ENCODE data around the gene AARS2.
"Not testable (repeated sequence)": the region's sequence is repeated elsewhere in the genome, so short reads cannot be mapped to it uniquely, and the experiment has no call there.

The AARS2 gene

DNA sequence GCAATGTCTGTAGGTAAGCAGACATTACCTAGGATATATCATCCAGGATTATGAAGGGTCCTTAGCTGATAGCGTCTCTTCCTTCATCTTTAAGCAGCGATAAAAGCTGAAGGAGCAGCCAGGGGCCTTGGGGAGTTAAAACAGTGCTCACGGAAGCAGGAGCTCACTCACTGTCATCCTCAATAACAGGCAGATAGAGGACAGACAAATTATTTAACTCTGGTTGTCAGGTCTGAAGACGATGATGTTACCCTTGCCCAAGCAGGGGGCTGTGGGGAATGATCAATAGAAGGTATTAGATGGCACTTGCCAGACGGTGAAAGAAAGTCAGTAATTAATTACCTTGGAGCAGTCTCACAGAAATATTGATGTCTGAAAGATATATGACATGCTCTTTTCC, 16.7 kb upstream of the AARS2 start:
- no peak for DNase-seq (ENCODE audit: low read depth)

DNA sequence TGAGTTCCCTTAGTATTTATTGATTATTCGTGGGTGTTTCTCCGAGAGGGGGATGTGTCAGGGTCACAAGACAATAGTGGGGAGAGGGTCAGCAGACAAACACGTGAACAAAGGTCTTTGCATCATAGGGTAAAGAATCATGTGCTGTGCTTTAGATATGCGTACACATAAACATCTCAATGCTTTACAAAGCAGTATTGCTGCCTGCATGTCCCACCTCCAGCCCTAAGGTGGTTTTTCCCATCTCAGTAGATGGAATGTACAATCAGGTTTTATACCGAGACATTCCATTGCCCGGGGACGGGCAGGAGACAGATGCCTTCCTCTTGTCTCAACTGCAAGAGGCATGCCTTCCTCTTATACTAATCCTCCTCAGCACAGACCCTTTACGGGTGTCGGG, 15.1 kb upstream of the AARS2 start:
- DNase-seq (ENCODE audit: low read depth): not testable (repeated sequence)

DNA sequence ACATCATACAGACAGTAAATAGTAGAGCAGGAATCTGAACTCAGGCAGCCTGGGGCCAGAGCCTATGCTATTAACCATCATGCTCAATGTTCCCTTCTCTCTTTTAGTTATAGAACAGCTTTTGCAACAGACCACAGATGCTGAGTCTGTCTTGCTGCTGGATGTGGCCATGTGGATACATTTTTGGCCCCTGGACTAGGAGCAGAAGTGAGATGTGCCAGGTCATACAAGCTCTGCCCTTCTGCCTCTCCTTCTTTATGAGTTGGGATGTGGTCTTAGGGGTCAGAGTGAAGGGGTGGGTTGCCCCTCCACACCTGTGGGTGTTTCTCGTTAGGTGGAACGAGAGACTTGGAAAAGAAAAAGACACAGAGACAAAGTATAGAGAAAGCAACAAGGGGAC, 14.6 kb upstream of the AARS2 start:
- DNase-seq (ENCODE audit: low read depth): no peak

DNA sequence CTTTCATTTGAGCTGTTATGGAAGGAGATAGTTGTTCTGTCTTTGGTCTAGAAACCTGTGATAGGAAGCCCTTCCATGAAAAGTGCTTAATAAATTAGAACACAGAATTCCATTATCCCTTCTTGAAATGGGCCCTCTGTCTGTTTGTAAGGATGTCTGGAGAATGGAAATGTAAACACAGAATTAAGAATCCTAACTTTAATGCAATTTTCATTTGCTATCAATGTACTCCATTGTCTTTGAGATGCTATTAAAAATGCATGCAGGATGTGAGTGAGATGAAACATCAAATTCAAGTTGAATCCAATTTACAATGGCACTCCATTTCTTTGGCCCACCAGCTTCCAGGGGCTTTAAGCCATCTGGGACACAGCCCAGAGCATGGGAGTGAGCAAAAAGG, 13.9 kb upstream of the AARS2 start:
- DNase-seq (ENCODE audit: low read depth): no peak

DNA sequence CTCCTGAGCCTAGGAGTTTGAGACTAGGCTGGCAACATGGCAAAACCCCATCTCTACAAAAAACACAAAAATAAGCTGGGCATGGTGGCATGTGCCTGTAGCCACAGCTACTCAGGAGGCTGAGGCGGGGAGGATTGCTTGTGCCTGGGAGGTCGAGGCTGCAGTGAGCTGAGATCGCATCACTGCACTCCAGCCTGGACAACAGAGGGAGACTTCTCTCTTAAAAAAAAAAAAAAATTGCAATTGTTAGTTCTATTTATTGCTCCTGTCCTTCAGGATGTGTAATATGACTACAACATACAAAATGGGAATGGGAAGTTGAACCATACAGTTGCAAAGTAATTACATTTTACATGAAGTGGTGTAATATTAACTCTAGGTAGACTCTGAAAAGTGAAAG, 8.1 kb upstream of the AARS2 start:
- no peak for DNase-seq (ENCODE audit: low read depth)

DNA sequence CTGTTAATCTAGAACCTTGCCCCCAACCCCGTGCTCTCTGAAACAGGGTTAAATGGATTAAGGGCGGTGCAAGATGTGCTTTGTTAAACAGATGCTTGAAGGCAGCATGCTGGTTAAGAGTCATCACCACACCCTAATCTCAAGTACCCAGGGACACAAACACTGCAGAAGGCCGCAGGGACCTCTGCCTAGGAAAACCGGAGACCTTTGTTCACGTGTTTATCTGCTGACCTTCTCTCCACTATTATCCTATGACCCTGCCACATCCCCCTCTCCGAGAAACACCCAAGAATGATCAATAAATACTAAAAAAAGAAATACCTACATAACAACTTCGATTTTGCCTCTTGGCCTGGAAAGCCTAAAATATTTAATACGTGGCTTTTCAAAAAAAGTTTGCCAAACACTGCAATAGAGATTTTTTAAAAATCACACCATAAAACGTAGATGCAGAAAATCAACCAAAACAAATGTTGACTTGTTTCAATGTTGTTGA, 4.0 kb upstream of the AARS2 start:
- DNase-seq (ENCODE audit: low read depth): not testable (repeated sequence)

DNA sequence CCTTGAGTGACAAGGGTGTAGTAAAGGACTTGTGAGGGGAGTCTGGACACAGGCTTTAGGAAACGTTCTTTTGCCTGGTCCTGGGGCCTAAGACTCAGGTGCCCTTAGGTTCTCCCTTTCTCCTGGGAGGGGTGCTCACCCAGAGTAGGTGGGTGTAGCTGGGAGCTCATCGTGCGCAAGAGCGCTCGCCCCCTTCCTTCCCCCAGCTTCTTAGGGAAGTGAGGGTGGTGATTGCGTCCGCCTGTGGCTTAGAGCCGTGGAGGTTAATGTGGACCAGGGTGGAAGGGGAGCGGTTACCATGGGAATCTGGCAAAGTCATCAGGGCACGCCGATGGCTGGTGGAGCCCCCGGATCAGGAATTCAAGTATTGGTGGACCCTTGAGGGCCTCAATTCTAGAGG, 3.3 kb upstream of the AARS2 start:
- DNase-seq (ENCODE audit: low read depth): no peak

DNA sequence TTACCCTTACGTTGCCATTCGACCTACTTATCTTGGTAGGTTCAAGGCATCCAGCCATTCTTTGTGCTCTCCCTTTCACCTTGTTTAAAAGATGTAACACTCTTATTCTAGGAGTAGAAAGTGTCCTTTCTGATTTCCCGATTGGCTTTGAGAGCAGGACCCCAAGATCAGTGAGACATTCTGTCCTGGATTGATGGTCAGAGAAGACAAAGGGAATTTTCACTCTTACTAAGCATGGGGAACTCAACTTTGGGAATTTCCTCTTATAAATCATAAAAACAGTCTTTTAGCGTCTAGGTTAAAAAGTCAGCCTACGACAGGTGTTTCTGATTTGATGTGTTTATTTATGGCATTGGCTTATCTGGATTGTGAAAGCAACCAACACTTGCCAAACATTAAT, 2.8 kb upstream of the AARS2 start:
- DNase-seq (ENCODE audit: low read depth): no peak

DNA sequence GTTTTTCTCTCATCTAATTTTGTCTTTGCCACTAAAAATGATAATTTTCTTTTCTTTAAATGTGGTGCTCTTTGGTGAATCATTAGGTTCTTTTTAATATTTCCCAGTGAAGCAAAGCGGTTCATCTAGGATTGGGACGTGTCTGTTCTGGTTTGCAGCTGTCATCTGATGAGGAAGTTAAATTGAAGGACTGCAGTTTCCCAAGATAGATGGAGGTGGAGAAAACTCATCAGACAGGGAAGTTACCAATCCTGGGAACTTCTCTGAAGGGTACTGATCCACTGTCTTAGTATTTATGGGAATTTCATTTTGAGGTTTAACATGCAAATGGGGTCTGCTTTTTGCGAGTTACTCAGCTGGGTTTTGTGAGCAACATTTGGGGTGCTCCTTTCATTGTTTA, 2.4 kb upstream of the AARS2 start:
- DNase-seq (ENCODE audit: low read depth): no peak

DNA sequence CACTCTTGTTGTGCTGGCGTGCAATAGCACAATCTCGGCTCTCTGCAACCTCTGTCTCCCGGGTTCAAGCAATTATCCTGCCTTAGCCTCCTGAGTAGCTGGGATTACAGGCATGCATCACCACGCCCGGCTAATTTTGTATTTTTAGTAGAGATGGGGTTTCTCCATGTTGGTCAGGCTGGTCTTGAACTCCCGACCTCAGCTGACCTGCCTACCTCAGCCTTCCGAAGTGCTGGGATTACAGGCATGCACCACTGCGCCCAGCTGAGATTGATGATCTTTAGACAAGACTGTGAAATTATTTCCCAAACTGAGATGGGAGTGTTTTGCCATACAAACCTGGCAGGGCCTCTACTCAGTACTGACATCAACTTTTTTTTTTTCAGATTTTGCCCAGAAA, 1.5 kb upstream of the AARS2 start:
- DNase-seq (ENCODE audit: low read depth): not testable (repeated sequence)

DNA sequence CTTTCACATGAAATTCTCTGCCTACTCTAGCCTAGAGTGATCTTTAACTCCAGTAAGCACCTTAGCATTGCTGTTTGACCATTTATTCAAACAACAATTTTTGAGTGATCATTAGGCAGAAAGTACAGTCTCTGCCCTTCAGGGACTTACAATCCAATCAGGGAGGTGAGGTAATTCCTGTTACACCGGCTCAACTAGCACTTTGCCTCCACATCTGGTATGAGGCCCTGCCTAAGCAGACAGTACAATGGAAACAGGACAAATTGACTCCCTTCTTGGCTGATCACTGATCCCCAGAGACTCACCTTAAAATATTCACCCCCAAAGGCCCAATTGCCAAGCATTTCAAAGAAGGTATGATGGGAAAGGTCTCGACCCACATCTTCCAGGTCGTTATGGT, 1.4 kb downstream of the AARS2 start:
- no peak for DNase-seq (ENCODE audit: low read depth)

DNA sequence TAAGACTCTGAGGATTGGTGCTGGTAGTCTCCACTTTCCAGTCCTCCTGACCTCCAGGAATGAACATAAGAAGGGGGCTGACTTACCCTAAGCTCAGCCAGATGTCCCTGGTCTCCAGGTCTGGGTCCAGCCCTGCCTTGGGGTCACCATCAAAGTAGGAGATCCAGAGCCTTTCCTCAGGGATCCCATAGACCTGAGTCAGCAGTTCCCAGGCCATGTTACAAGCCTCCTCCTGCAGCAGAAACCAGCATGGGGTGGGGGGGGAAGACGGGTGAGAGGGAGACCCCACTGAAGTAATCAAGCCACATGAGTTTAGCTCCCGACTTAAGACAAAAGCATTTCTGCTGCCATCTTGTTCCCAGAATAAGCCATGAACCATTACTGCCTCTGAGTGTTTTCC, 1.8 kb downstream of the AARS2 start:
- no peak for DNase-seq (ENCODE audit: low read depth)

DNA sequence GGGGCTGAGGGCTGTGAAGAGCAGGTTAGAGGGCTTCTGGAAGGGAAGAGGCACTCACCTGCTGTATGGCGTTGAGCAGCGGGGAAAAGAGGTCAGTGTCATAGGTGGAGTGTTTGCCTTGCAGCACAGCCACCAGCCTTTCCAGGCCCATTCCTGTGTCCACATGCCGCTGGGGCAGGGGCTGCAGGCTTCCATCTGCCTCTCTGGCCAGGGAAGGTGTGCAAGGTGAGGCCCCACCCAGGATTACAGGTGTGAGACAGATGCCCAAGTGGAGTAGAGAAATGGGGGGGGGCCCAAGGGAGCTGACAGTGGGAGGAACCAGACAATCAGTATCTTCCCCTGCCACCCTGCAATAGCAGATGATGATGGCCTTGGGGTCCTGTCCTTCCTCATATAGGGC, 2.9 kb downstream of the AARS2 start:
- no peak for DNase-seq (ENCODE audit: low read depth)

DNA sequence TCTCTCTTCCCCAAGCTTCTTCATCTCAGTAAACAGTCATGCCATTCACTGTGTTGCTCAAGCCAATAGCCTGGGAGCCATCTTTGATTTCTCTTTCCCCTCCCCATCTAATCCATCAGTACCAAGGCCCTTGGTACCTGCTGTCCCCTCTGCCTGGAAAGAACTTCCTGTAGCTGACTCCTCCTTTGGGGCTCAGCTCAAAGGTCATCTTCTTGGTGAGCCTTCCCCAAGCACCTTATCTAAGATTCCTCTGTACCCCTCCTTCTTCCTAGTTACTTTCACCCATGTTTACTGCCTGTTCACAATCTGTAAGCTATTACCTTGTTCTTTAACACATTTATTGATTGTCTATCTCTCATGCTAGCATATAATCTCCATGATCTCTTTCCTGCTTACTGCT, 3.5 kb downstream of the AARS2 start:
- DNase-seq (ENCODE audit: low read depth): no peak

DNA sequence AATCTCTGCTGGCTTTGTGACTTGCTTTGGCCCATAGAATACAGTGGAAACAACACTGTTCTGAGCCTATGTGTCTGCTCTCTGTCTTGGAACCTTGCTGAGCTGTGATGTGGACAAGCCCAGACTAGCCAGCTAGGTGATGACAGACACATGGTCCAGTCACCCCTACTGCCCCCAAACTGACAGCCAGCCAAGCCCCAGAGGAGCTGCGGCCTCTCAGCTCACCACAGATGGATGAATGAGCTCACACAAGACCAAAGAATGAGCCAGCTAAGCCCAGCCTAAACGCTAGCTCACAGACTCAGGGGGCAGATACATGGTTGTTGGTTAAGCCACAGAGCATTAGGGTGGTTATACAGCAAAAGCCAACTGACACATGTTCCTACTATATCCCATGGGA, 4.1 kb downstream of the AARS2 start:
- no peak for DNase-seq (ENCODE audit: low read depth)

DNA sequence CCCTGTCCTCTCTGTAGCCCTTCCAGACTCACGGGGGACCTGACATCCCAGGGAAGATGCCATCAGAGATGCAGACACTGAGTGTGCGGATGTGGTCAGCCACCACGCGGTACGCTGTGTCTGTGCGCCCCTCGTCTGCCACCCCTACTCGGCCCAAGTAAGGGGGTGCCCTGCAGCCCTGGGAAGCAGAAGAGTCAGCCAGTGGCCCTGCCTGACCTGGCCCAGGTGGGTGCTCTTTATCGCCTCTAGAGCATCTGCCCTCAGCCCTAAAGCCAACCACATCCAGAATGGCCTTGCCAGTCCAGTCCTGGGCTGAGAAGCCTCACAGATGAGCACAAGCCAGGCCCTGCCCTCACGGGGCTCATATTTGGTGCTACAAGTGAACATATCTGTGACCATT, 5.9 kb downstream of the AARS2 start:
- DNase-seq (ENCODE audit: low read depth): no peak

DNA sequence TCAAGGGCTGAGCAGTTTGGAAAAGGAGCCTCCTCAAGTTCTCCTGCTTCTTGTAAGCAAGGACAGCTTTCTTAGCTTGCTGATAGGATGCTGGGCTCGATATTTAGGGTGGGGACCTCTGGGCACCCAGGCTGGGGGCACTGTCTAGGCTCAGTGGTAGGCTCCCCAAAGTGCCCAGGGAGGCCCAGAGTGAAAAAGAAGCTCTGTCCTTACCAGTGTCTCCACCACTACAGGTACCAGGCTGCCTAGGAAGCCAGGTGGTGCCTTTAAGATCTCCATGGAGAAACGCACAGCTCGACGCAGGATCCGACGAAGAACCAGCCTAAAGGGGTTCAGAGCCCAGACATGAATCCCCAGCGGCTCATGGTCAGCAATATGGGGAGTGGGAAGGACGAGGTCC, 6.4 kb downstream of the AARS2 start:
- no peak for DNase-seq (ENCODE audit: low read depth)

DNA sequence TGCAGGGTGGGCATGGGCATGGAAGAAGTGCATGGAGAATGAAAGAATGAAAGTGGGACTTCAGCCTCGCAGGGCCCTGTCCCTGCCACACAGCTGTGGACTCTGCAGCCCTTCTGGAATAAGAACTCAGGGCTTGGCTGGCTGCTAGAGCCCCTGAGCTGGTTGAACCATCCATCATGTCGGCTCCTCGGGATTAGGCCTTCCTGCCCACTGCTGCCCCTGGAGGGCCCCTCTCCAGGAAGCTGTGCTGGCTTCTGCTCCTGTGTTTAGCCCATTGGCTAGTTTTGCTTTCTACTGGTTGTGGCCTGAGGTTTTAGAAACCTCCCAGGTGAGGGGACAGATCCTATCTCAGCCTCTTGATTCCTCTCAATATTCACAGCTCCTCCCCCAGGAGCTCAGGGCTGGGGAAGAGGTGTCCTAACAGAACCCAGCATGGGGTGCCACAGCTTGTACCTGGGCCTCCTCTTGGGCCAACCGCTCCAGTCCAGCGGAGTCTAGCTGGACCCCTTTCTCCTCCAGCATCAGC, 7.9 kb downstream of the AARS2 start:
- no peak for DNase-seq (ENCODE audit: low read depth)

DNA sequence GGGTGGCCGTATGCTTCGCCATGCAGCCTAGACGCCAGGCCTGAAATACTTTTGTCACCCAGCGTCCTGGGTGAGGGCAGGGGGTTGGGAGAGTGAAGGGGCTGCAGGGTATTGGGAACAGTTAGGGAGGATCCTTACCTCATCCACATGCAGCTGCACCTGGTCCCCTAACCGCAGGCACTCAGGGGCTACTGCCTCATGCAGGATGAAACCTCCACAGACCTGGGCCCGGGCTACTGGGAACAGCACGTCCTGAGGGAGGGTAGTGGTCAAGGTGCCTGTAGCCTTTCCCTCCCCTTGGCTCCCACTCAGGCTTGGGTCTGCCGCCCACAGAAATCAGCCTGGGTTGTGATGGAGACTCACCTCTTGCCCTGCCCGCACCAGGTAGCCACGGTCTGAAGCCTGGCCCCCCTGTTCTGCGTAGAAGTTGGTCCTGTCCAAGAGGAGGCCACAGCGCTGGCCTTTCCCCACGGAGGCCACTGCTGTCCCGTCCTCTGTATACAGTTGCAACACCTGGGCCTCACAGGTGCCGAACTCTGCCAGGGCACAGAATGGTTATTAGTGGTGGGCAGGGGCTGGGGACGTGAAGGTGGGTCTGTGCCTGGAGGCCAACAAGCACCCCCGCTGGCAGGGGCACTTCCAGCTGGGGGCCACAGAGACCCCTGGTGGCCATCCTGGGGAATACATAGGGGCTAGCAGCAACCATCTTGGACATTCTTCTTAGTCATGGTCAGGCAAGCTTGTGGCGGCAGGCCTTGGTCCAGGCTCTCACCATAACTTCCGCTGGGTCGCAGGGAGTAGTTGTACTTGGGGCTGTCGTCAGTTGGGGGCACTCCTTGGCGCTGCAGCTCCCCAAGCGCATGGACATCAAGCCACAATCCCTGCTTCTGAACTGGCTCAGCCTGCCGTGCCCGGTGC, 8.6 kb downstream of the AARS2 start:
- DNase-seq (ENCODE audit: low read depth): no peak

DNA sequence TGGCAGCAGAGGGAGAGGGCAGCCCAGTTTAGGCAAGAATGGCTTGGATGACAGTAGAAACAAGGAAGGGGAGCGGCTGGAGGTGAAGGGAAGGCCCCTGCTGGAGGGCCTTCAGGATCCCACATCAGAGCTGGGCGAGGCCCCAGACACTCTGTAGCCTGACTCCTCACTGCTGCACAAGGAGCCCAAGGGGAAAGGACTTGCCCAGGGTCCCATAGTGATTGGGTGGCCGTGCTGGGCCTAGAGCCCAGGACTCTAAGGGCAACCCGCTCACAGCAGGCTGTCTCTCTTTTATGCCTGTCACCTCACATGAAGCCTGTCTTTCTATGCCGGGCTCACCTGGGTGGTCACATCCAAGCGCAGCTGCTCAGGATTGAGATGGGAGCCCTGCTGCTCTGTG, 9.3 kb downstream of the AARS2 start:
- DNase-seq (ENCODE audit: low read depth): no peak

DNA sequence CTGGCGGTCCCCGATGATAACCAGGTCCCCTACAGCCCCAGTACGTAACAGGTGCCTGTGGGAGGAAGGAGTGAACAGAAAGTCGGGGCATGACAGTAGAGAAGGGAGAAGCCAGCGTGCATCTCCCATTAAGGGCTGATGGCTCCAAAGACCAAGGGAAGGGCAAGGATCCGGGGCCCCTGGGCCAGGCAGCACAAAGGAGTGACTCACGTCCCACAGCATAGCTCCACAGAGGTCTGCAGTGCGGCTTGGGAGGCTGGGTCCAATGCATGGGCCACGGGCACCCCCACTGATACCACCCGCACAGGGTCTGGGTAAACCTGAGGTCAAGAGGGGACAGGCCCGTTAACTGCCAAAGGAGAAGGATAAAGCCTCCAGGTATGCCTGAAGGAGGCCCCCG, 10.3 kb downstream of the AARS2 start:
- no peak for DNase-seq (ENCODE audit: low read depth)

DNA sequence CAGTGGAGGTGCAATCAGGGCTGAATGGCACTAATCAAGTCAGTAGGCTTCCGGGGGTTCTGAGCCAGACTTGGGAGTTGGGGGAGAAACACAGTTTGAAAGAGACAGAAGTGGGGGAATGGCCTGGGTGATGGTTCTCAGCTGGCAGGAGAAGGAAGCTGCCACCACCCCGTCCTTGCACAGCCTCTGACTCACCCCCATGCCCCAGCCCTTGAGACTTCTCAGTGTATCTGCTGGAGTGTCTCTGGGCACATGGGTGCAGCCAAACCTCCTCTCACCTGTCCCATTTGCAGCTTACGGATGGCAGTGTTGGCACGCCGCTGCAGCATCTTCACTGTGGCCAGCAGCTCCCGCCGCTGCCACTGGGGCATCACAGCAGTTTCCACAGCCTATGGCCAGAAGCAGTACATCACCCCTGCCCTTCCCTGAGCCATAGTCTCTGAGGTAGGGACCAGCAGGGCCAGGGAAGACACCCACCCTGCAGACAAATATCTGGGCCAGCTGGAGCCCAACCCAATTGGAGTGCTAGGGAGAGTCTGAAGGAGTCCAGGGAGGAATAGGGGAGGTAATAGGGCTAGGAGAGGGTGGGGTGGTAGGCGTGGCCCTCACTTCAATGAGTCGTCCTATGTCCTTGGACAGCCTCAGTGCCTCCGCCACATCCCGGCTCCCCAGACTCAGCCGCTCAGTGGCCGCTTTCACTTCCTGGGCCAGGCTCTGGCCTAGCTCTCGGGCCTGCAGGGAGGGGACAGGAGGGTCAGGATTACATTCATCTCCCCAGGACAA, 11.2 kb downstream of the AARS2 start:
- DNase-seq (ENCODE audit: low read depth): no peak

DNA sequence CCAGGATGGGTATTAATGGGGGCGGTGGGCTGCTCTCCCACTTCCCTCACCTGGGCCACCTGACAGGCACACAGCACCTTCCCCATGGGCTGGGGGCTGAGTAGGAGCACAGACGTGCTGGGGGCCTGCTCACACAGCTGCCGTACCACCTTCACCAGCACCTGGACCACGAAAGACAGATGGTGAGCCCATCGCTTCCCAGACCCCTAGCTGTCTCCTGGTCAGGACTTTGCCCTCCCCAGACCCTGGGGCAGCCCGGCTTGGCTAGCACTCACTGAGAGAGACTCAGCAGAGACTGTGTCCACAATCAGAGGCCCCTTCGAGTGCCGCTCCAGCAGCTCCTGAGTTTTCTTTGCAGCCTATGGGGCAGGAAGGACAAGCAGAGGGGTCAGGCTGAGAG, 12.0 kb downstream of the AARS2 start:
- DNase-seq (ENCODE audit: low read depth): no peak

Data from activated gamma-delta T cell treated with anti-CD3 and anti-CD28 coated beads, Interleukin-2, amount 50 U/mL, for 16 hours (primary cell).